H1 (cell line): ENCODE results near the gene TATDN2. TPM values are rescaled to one million over a fixed set of nuclear protein-coding genes. Genes with fewer than 3 reads are reported as not detected.

Experiments used
- CTCF ChIA-PET: fragments of 300-600 bp; sonication (Branson Sonifier 250); formaldehyde crosslinking; loops from one replicate; lab custom pipeline; 2021; ENCODE audit not compliant: partially characterized antibody; lab: Charles Lee
- POLR2A ChIA-PET: fragments of 300-600 bp; sonication (Branson Sonifier 250); formaldehyde crosslinking; loops from one replicate; lab custom pipeline; 2021; ENCODE audit warnings: inconsistent platforms; ENCODE audit not compliant: partially characterized antibody; lab: Charles Lee
- DNase-seq, 2 experiments: peaks; one replicate each; pipeline versions ENCODE4 v3.0.0 to v3.0.0-alpha.2; 2010 to 2022; ENCODE audit warnings: low spot score in 2 of 2, low read depth in 1 of 2, mixed read lengths in 1 of 2
- FAIRE-seq: peaks from 2 replicates; lab custom pipeline; 2011; peaks lifted over from hg19 to GRCh38; lab: Jason Lieb, UNC
- H2AFZ ChIP-seq: 2 replicates; pipeline ENCODE4 v1.8.1; 2012; ENCODE audit warnings: low read length, inconsistent platforms
- H2AK5ac ChIP-seq: 2 replicates; pipeline ENCODE4 v1.6.1; 2013; ENCODE audit warnings: low read depth, low read length
- H2BK120ac ChIP-seq: replicated peaks from 2 replicates; pipeline ENCODE3; 2013; ENCODE audit warnings: low read depth, low read length, inconsistent platforms
- H2BK12ac ChIP-seq: 2 replicates; pipeline ENCODE4 v1.6.1; 2013; ENCODE audit warnings: low read depth, low read length
- H2BK15ac ChIP-seq: 2 replicates; pipeline ENCODE4 v1.6.1; 2013; ENCODE audit warnings: low read length
- H2BK20ac ChIP-seq: 2 replicates; pipeline ENCODE4 v1.6.1; 2013; ENCODE audit warnings: low read length
- H2BK5ac ChIP-seq: 2 replicates; pipeline ENCODE4 v1.6.1; 2013; ENCODE audit warnings: low read depth, low read length
- H3K14ac ChIP-seq: 2 replicates; pipeline ENCODE4 v1.6.1; 2013; ENCODE audit warnings: inconsistent platforms; ENCODE audit not compliant: insufficient read length
- H3K18ac ChIP-seq: 2 replicates; pipeline ENCODE4 v1.6.1; 2013; ENCODE audit warnings: low read length; ENCODE audit errors: extremely low read depth
- H3K23ac ChIP-seq: 2 replicates; pipeline ENCODE4 v1.6.1; 2013; ENCODE audit warnings: inconsistent platforms; ENCODE audit not compliant: insufficient read length
- H3K23me2 ChIP-seq: 2 replicates; pipeline ENCODE4 v1.6.1; 2013; ENCODE audit warnings: low read depth, low read length
- H3K27ac ChIP-seq: 2 replicates; pipeline ENCODE4 v1.6.1; 2011; ENCODE audit warnings: low read depth, low read length, inconsistent platforms
- H3K27me3 ChIP-seq, 4 experiments: replicated peaks in 1 of 4; 1 replicate in 1 of 4; 2 replicates in 3 of 4; pipeline versions ENCODE4 v1.6.1 to v1.8.1; 2011 to 2013; ENCODE audit warnings: low read length in 3 of 4, mild to moderate bottlenecking in 3 of 4, inconsistent platforms in 2 of 4, mixed read lengths in 2 of 4, moderate library complexity in 1 of 4; ENCODE audit not compliant: control insufficient read depth in 3 of 4, insufficient read depth in 3 of 4; ENCODE audit errors: extremely low read depth in 1 of 4
- H3K36me3 ChIP-seq, 4 experiments: 2 replicates each; pipeline versions ENCODE4 v1.6.1 to v1.8.1; 2011 to 2013; ENCODE audit warnings: mild to moderate bottlenecking in 4 of 4, low read length in 3 of 4, moderate library complexity in 2 of 4, control low read depth in 1 of 4, inconsistent platforms in 1 of 4; ENCODE audit not compliant: insufficient read depth in 4 of 4, control insufficient read depth in 2 of 4
- H3K4ac ChIP-seq: replicated peaks from 2 replicates; pipeline ENCODE3; 2013; ENCODE audit warnings: low read length, low read depth, mixed read lengths, inconsistent platforms; ENCODE audit not compliant: insufficient read length
- H3K4me1 ChIP-seq, 4 experiments: replicated peaks in 1 of 4; 1 replicate in 1 of 4; 2 replicates in 3 of 4; pipeline versions ENCODE4 v1.6.1 to v1.8.1; 2011 to 2013; ENCODE audit warnings: low read length in 3 of 4, inconsistent platforms in 2 of 4, mixed read lengths in 1 of 4; ENCODE audit not compliant: insufficient read depth in 4 of 4, control insufficient read depth in 3 of 4
- H3K4me2 ChIP-seq, 2 experiments: 2 replicates each; pipeline versions ENCODE4 v1.6.1 to v1.8.1; 2011 to 2013; ENCODE audit warnings: low read depth in 2 of 2, low read length in 2 of 2, control low read depth in 1 of 2, inconsistent platforms in 1 of 2, mild to moderate bottlenecking in 1 of 2; ENCODE audit not compliant: insufficient read depth in 1 of 2
- H3K4me3 ChIP-seq, 4 experiments: fragments of 200-600, 300-600 bp in 1 of 4; sonication (generic), shearing (Covaris generic), sonication (Bioruptor Twin) in 1 of 4; 2 replicates each; pipeline versions ENCODE4 v1.5.1 to v1.8.1; 2011 to 2016; ENCODE audit warnings: low read length in 4 of 4, low read depth in 3 of 4, control low read depth in 2 of 4, inconsistent platforms in 2 of 4, mild to moderate bottlenecking in 2 of 4, mixed read lengths in 1 of 4, moderate library complexity in 1 of 4; ENCODE audit not compliant: insufficient read depth in 2 of 4; ENCODE audit errors: extremely low read depth in 1 of 4
- H3K56ac ChIP-seq: replicated peaks from 2 replicates; pipeline ENCODE3; 2013; ENCODE audit warnings: low read depth, mild to moderate bottlenecking, mixed read lengths, low read length, inconsistent platforms; ENCODE audit not compliant: insufficient read length
- H3K79me1 ChIP-seq: 2 replicates; pipeline ENCODE4 v1.6.1; 2013; ENCODE audit warnings: low read depth, low read length, control low read depth
- H3K79me2 ChIP-seq, 2 experiments: 2 replicates each; pipeline versions ENCODE4 v1.6.1 to v1.8.1; 2012 to 2013; ENCODE audit warnings: low read length in 2 of 2, mild to moderate bottlenecking in 2 of 2, inconsistent platforms in 1 of 2; ENCODE audit not compliant: insufficient read depth in 2 of 2, control insufficient read depth in 1 of 2
- H3K9ac ChIP-seq, 4 experiments: replicated peaks in 1 of 4; 1 replicate in 1 of 4; 2 replicates in 3 of 4; pipeline versions ENCODE4 v1.6.1 to v1.8.1; 2011 to 2013; ENCODE audit warnings: low read depth in 3 of 4, low read length in 3 of 4, control low read depth in 2 of 4, mild to moderate bottlenecking in 2 of 4, moderate library complexity in 2 of 4, inconsistent platforms in 1 of 4; ENCODE audit errors: extremely low read depth in 1 of 4
- H3K9me3 ChIP-seq, 2 experiments: 2 replicates each; pipeline versions ENCODE4 v1.6.1 to v1.8.1; 2012 to 2013; ENCODE audit warnings: mild to moderate bottlenecking in 2 of 2, moderate library complexity in 2 of 2, control low read depth in 1 of 2, inconsistent platforms in 1 of 2, low read depth in 1 of 2, low read length in 1 of 2, mixed read lengths in 1 of 2; ENCODE audit not compliant: insufficient read depth in 2 of 2
- H4K20me1 ChIP-seq, 2 experiments: replicated peaks in 1 of 2; 2 replicates each; pipeline versions ENCODE3 to v1.8.1; 2011 to 2013; ENCODE audit warnings: inconsistent platforms in 2 of 2, low read length in 2 of 2, mild to moderate bottlenecking in 1 of 2; ENCODE audit not compliant: insufficient read depth in 2 of 2, control insufficient read depth in 1 of 2
- H4K5ac ChIP-seq: 2 replicates; pipeline ENCODE4 v1.6.1; 2013; ENCODE audit warnings: low read length, low read depth, mixed read lengths, inconsistent platforms; ENCODE audit not compliant: insufficient read length
- H4K8ac ChIP-seq: 2 replicates; pipeline ENCODE4 v1.8.0; 2013; ENCODE audit warnings: mild to moderate bottlenecking, moderate library complexity, low read length, inconsistent platforms; ENCODE audit not compliant: insufficient read depth; ENCODE audit errors: extremely low read depth
- H4K91ac ChIP-seq: replicated peaks from 2 replicates; pipeline ENCODE3; 2013; ENCODE audit warnings: low read length, mixed read lengths, inconsistent platforms; ENCODE audit not compliant: insufficient read length
- GABPA ChIP-seq: IDR thresholded peaks from 2 replicates; pipeline ENCODE4 v1.6.1; 2011; ENCODE audit warnings: mild to moderate bottlenecking, low read length, moderate library complexity, borderline replicate concordance; ENCODE audit not compliant: insufficient read depth
- HDAC6 ChIP-seq: IDR thresholded peaks from one replicate; pipeline ENCODE4 v1.7.1; 2012; ENCODE audit warnings: low read depth, mild to moderate bottlenecking, inconsistent platforms, low read length, moderate library complexity
- JUND ChIP-seq: IDR thresholded peaks from 2 replicates; pipeline ENCODE4 v1.6.1; 2011; ENCODE audit warnings: mild to moderate bottlenecking, improper control_type of control experiment, low read length
- KDM1A ChIP-seq: fragments of 200-600, 300-600 bp; sonication (generic); IDR thresholded peaks from 2 replicates; pipeline ENCODE4 v1.7.1; 2016; ENCODE audit warnings: mild to moderate bottlenecking, low read length, borderline replicate concordance
- POLR2A ChIP-seq, 2 experiments: IDR thresholded peaks; 1 replicate in 1 of 2; 2 replicates in 1 of 2; pipeline ENCODE4 v1.6.1; 2011; ENCODE audit warnings: low read depth in 2 of 2, low read length in 2 of 2, mild to moderate bottlenecking in 2 of 2; ENCODE audit errors: control extremely low read depth in 1 of 2
- POU5F1 ChIP-seq: IDR thresholded peaks from 2 replicates; pipeline ENCODE4 v1.6.1; 2011; ENCODE audit warnings: low read depth, mild to moderate bottlenecking, low read length, moderate library complexity
- RAD21 ChIP-seq, 2 experiments: IDR thresholded peaks in 1 of 2; conservative IDR thresholded peaks in 1 of 2; 2 replicates each; pipeline ENCODE4 v1.6.1; 2011; ENCODE audit warnings: low read depth in 2 of 2, low read length in 2 of 2, improper control_type of control experiment in 1 of 2, inconsistent platforms in 1 of 2, mild to moderate bottlenecking in 1 of 2, moderate library complexity in 1 of 2
- RFX5 ChIP-seq: IDR thresholded peaks from 2 replicates; pipeline ENCODE4 v1.6.1; 2011; ENCODE audit warnings: low read depth, low read length, improper control_type of control experiment, borderline replicate concordance
- SAP30 ChIP-seq: fragments of 300-600 bp; sonication (generic); IDR thresholded peaks from 2 replicates; pipeline ENCODE4 v1.7.1; 2012; ENCODE audit warnings: low read length, moderate library complexity, mild to moderate bottlenecking, inconsistent platforms; ENCODE audit not compliant: insufficient read depth, insufficient replicate concordance
- SP4 ChIP-seq: IDR thresholded peaks from 2 replicates; pipeline ENCODE4 v1.6.1; 2012; ENCODE audit warnings: low read length, inconsistent platforms
- SUZ12 ChIP-seq: fragments of 200-600 bp; sonication (generic); IDR thresholded peaks from 2 replicates; pipeline ENCODE4 v1.6.1; 2012; ENCODE audit warnings: mild to moderate bottlenecking, inconsistent platforms, low read length, moderate library complexity, mixed read lengths
- TAF1 ChIP-seq: IDR thresholded peaks from 2 replicates; pipeline ENCODE4 v1.6.1; 2011; ENCODE audit warnings: mild to moderate bottlenecking, low read depth, low read length
- WGBS, 2 experiments: shearing (Covaris generic) in 1 of 2; methylation state at CpG; one replicate each; pipeline versions ENCODE4 v1.1.6 to v1.1.7; 2013 to 2015; ENCODE audit warnings: low lambda C conversion rate in 2 of 2, mixed read lengths in 2 of 2, inconsistent platforms in 1 of 2, low coverage in 1 of 2, missing lambda C conversion rate in 1 of 2; ENCODE audit not compliant: insufficient replicate concordance in 2 of 2, insufficient coverage in 1 of 2, insufficient read length in 1 of 2; ENCODE audit errors: extremely low coverage in 1 of 2, missing lambda C conversion rate in 1 of 2; 5-methylcytosine and 5-hydroxymethylcytosine counted together
- polyA plus RNA-seq, 7 experiments: library from polyadenylated mRNA; depleted of rRNA in 3 of 7; stranded (reverse) in 5 of 7; unstranded in 2 of 7; fragments of >200 nt in 5 of 7; fragments of 200-250 nt in 2 of 7; gene quantifications; 1 replicate in 5 of 7; 2 replicates in 1 of 7; 4 replicates in 1 of 7; pipeline versions ENCODE4 v1.2.1 to v1.2.3, GENCODE V29; 2011 to 2013; ENCODE audit warnings: missing spikeins in 2 of 7, mixed read lengths in 2 of 7
- total RNA-seq: library from RNA; stranded (reverse); fragmentation: NEBNext Ultra II Directional; extraction: Animal tissue kit (Norgen Biotek cat#: 25700); gene quantifications from 2 replicates; pipeline ENCODE4 v1.2.1, GENCODE V29; 2021

Gene TATDN2
- total and polyA plus RNA-seq, 2 of the 8 experiments (the other 6 are each of a cell fraction or from before 2014, with no cell fraction given): 12.1 to 34.8 TPM

DNA sequence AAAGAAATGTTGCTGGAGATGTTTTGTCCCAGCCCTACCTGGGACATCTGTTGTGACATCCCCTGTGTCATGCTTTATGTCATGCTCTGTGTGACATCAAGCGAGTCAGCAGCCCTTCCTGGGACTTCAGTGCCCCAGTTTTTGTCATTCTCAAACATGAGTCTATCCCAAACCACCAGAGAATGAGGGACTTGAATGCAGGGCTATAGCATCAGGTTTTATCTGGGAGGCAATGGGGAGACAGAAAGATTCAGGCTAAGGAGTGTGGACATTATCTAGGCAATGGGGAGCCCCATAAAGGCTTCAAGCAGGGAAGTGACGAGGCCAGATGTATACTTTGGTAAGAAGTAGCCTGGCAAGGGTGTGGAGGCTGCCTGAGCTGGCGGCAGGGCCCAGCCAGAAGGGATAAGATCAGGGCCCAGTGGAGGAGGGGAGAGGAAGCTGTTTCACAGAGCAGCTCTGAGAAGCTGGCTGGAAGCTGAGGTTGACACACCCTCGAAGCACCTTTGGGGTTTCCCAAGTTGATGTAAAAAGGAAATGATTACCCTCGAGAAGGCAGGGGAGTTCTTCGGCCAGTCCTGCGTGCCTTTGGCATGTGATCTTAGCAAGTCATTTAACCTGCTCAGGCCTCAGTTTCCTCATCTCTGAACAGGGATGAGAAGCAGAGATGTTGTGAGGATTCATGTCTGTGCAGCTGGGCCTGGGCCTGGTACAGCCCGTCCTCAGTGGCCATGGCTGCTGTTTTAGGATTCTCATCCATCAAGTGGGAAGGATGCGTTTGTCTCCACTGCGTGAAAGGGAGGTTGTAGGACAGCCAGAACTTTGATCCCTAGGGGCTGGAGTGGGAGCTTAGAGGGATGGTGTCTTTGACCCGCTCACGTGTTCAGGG is 49.3 kb upstream of the TATDN2 start:
- no peak overlapping the region for H3K56ac ChIP-seq
- DNase-seq (no peak), FAIRE-seq (no peak)
- POLR2A ChIA-PET: interaction anchor here (0.5 kb wide), 1 partner anchor 49 kb away, joined by 3 read pairs; the partner anchor contains the start of gene TATDN2
- H3K79me1 ChIP-seq: no peaks in the 10 kb centered on the region
- no peak overlapping the region for H3K27ac ChIP-seq
- no peak overlapping the region for H2AK5ac ChIP-seq
- no peaks in the 10 kb centered on the region for H3K9me3 ChIP-seq
- no peak overlapping the region for H3K9ac ChIP-seq
- H3K4me2 ChIP-seq: no peak overlapping the region
- H3K14ac ChIP-seq: no peak overlapping the region
- no peak overlapping the region for H2AFZ ChIP-seq
- no peaks in the 10 kb centered on the region for H3K36me3 ChIP-seq
- no peaks in the 10 kb centered on the region for H4K20me1 ChIP-seq
- no peak overlapping the region for H2BK20ac ChIP-seq
- peak overlapping the region; percentile 53; the same call in 1 of the 2 replicates for H4K8ac ChIP-seq
- H3K4me1 ChIP-seq: 0 out of 7 replicates have a peak, but pooled peaks cover 0 to 4% (median 0%) of the 10 kb centered on the region in 4 experiments
- H2BK15ac ChIP-seq: no peak overlapping the region
- H3K79me2 ChIP-seq: no peaks in the 10 kb centered on the region
- no peak overlapping the region for H2BK5ac ChIP-seq
- no peak overlapping the region for H2BK120ac ChIP-seq
- no peaks in the 10 kb centered on the region for H3K23me2 ChIP-seq
- no peaks in the 10 kb centered on the region for H3K27me3 ChIP-seq
- no peak overlapping the region for H2BK12ac ChIP-seq
- WGBS, 2 experiments: 91% methylated on average over 12 of the region's 12 CpGs; no CpG with 5 or more reads in 1 of the 2 experiments
- CTCF ChIA-PET: interaction anchor here (0.6 kb wide), 2 partner anchors 26 to 67 kb away, joined by 3 read pairs; no protein-coding TSS in a partner anchor
- no peak overlapping the region for H4K5ac ChIP-seq
- no peak overlapping the region for H4K91ac ChIP-seq
- no peak overlapping the region for H3K23ac ChIP-seq
- no peak overlapping the region for H3K4ac ChIP-seq
- H3K18ac ChIP-seq: no peak overlapping the region
- H3K4me3 ChIP-seq: no peak overlapping the region
- no peak for TF ChIP-seq SP4
- no peak for TF ChIP-seq POU5F1
- TF ChIP-seq SUZ12: no peak
- TF ChIP-seq KDM1A: no peak
- TF ChIP-seq TAF1: no peak
- no peak for TF ChIP-seq RFX5
- TF ChIP-seq RAD21 (IDR thresholded peaks at IDR 0.05 in 1 of 2, conservative IDR thresholded peaks at IDR 0.05 in 1 of 2; ENCODE audit: low read depth in 2 of 2, low read length in 2 of 2): no peak
- TF ChIP-seq HDAC6: no peak
- TF ChIP-seq SAP30: no peak
- TF ChIP-seq JUND: no peak
- TF ChIP-seq GABPA: no peak
- TF ChIP-seq POLR2A (IDR thresholded peaks at IDR 0.05; ENCODE audit: control extremely low read depth in 1 of 2, low read depth in 2 of 2, low read length in 2 of 2): no peak
